Activated CD4-positive, alpha-beta T cell treated with anti-CD3 and anti-CD28 coated beads, Interleukin-2, amount 50 U/mL, for 16 hours (primary cell): ENCODE results near the gene KDF1.

Experiments
- DNase-seq: peaks from one replicate; pipeline ENCODE4 v3.0.0-alpha.2; 2020

Gene KDF1

GRCh38 chr1:26911399-26912146, 48.7 kb downstream of the KDF1 start:
- no peak for DNase-seq

- no peak for DNase-seq
Observed at GRCh38 chr1:26910343-26911160, 49.7 kb downstream of the KDF1 start.

- DNase-seq, result no peak
Observed at GRCh38 chr1:26909951-26910342, 50.3 kb downstream of the KDF1 start.

GRCh38 chr1:26907071-26907917, 53.0 kb downstream of the KDF1 start:
- no peak for DNase-seq

GRCh38 chr1:26900815-26901511, 59.3 kb downstream of the KDF1 start:
- DNase-seq, result no peak

GRCh38 chr1:26900001-26900814, 60.1 kb downstream of the KDF1 start, which contains the start of gene GPATCH3:
GPATCH3 (minus strand) TSS chr1:26900467; CDS start chr1:26900442, 25 bp downstream.
- DNase-seq, result peak; percentile 92
